Smooth muscle cell of bladder (primary cell): ENCODE data around the gene OR1S1. TPM values are rescaled to one million over a fixed set of nuclear protein-coding genes. Genes with fewer than 3 reads are reported as not detected.

Experiments
- total RNA-seq: library from RNA; depleted of rRNA; stranded (reverse); fragments of >200 nt; gene quantifications from 2 replicates; pipeline ENCODE4 v1.2.3, GENCODE V29; 2014

The OR1S1 gene
- total RNA-seq = not detected in 2 replicates

GRCh38 chr11:58212420-58212819 lies at the start of gene OR1S1:
Gene OR1S1, plus strand, starts transcription at chr11:58212720.

GRCh38 chr11:58188770-58189169 lies 23.8 kb upstream of the OR1S1 start, which contains the start of gene OR9Q2:
Gene OR9Q2, plus strand, starts transcription at chr11:58189070. Its CDS starts 1,421 bp downstream, at chr11:58190491.

GRCh38 chr11:58204042-58204441 lies 8.5 kb upstream of the OR1S1 start, which contains the start of gene OR1S2:
Gene OR1S2, minus strand, starts transcription at chr11:58204142. Its CDS starts 0 bp downstream, at chr11:58204142.

Other genes starting within 250 kb of the OR1S1 start
- gene OR9Q1, start 188.8 kb upstream of the OR1S1 start, total RNA-seq = not detected in 2 replicates
- gene OR6Q1, start 181.8 kb upstream of the OR1S1 start, total RNA-seq = not detected in 2 replicates
- gene OR9I1, start 87.2 kb upstream of the OR1S1 start, total RNA-seq = not detected in 2 replicates
- not detected in 2 replicates for gene OR9Q2, start 23.6 kb upstream of the OR1S1 start, total RNA-seq
- gene OR1S2, start 8.6 kb upstream of the OR1S1 start, total RNA-seq = not detected in 2 replicates
- gene OR10Q1, start 16.2 kb downstream of the OR1S1 start, total RNA-seq = not detected in 2 replicates
- gene OR10W1, start 55.5 kb downstream of the OR1S1 start, total RNA-seq = not detected in 2 replicates
- gene OR5B17, start 146.3 kb downstream of the OR1S1 start, total RNA-seq = not detected in 2 replicates
- gene OR5B3, start 194.2 kb downstream of the OR1S1 start, total RNA-seq = not detected in 2 replicates
- gene OR5B2, start 215.4 kb downstream of the OR1S1 start, total RNA-seq = not detected in 2 replicates
- gene OR5B12, start 229.5 kb downstream of the OR1S1 start, total RNA-seq = not detected in 2 replicates